Osteoblast (primary cell): ENCODE measurements around the gene CAPN5. TPM values are rescaled to one million over a fixed set of nuclear protein-coding genes. Genes with fewer than 3 reads are reported as not detected.

Source experiments
- DNase-seq: peaks from one replicate; pipeline ENCODE4 v3.0.0; 2011; ENCODE audit warnings: low spot score, mixed read lengths; ENCODE audit not compliant: insufficient read length; ENCODE audit errors: missing footprints
- H2AFZ ChIP-seq: 2 replicates; pipeline ENCODE4 v1.6.0; 2011; ENCODE audit warnings: mild to moderate bottlenecking, low read length
- H3K27ac ChIP-seq: 2 replicates; pipeline ENCODE4 v1.5.1; 2011; ENCODE audit warnings: mild to moderate bottlenecking, low read depth, low read length, moderate library complexity
- H3K27me3 ChIP-seq: 2 replicates; pipeline ENCODE4 v1.6.0; 2012; ENCODE audit warnings: mild to moderate bottlenecking, control low read depth, inconsistent platforms, low read length, moderate library complexity; ENCODE audit not compliant: insufficient read depth
- H3K36me3 ChIP-seq: 2 replicates; pipeline ENCODE4 v1.5.1; 2011; ENCODE audit warnings: mild to moderate bottlenecking, low read length, control low read depth, moderate library complexity; ENCODE audit not compliant: insufficient read depth
- H3K4me1 ChIP-seq: 2 replicates; pipeline ENCODE4 v1.5.1; 2011; ENCODE audit warnings: mild to moderate bottlenecking, low read length, control low read depth, moderate library complexity; ENCODE audit not compliant: insufficient read depth
- H3K4me2 ChIP-seq: 2 replicates; pipeline ENCODE4 v1.6.0; 2011; ENCODE audit warnings: mild to moderate bottlenecking, low read length; ENCODE audit not compliant: insufficient read depth
- H3K4me3 ChIP-seq: fragments of 200-600 bp; sonication (generic); 3 replicates; pipeline ENCODE4 v1.5.1; 2012; ENCODE audit warnings: mild to moderate bottlenecking, low read length, inconsistent platforms; ENCODE audit not compliant: insufficient read depth
- H3K79me2 ChIP-seq: 2 replicates; pipeline ENCODE4 v1.6.0; 2012; ENCODE audit warnings: mild to moderate bottlenecking, low read length, control low read depth, inconsistent platforms; ENCODE audit not compliant: insufficient read depth
- H3K9me3 ChIP-seq: 2 replicates; pipeline ENCODE4 v1.5.1; 2011; ENCODE audit warnings: low read depth, low read length, control low read depth
- H4K20me1 ChIP-seq: 2 replicates; pipeline ENCODE4 v1.6.0; 2012; ENCODE audit warnings: mild to moderate bottlenecking, low read length, control low read depth; ENCODE audit not compliant: insufficient read depth
- CTCF ChIP-seq: IDR thresholded peaks from 2 replicates; pipeline ENCODE4 v1.5.1; 2011; ENCODE audit warnings: mild to moderate bottlenecking, low read depth, low read length, moderate library complexity; ENCODE audit errors: extremely low read depth
- total RNA-seq: library from RNA; depleted of rRNA; stranded (reverse); fragments of >200 nt; gene quantifications from 2 replicates; pipeline ENCODE4 v1.2.3, GENCODE V29; 2012

Gene CAPN5
- total RNA-seq, 1 donor = 6.5 TPM

DNA sequence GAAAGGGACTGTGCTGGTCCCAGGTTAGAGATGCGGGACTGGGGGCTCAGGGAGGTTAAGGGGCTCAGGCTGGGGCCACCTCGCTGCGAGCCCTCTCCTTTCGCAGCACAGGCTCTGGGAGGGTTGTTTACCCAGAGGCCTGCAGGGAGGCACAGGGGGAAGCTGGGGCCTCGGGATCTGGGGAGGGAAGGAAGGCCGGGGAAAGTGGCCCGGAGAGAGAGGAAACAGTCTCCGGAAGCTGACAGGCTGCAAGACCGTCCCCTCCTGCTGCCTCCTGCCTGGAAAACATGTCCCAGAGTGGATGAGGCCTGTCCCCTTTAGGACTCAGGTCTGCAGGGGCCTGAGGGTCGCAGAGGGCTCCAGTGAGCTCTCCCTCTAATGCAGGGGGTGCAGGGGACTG, 106.7 kb downstream of the CAPN5 start:
- TF ChIP-seq CTCF = no peak
- Histone ChIP-seq H4K20me1 (no peaks in the 10 kb centered on the region), H3K27me3 (no peaks in the 10 kb centered on the region), H3K27ac (no peak overlapping the region), H3K4me3 (no peak overlapping the region), H3K9me3 (no peaks in the 10 kb centered on the region), H3K79me2 (no peaks in the 10 kb centered on the region), H2AFZ (no peak overlapping the region), H3K36me3 (no peaks in the 10 kb centered on the region), H3K4me2 (no peak overlapping the region), H3K4me1 (no peaks in the 10 kb centered on the region)
- no peak for DNase-seq

DNA sequence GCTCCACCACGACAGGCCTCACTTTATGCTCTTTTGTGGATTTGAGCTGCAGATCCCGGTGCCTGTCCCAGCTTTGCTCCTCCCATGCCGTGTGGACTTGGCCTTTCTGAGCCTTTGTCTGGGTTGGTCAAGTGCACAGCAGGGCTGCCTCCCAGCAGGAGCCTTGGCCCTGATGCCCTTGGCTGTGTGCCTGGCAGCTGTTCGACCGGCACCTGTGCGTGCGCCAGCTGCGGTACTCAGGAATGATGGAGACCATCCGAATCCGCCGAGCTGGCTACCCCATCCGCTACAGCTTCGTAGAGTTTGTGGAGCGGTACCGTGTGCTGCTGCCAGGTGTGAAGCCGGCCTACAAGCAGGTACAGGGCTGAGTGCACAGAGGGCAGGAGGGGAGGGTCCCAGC, 107.8 kb downstream of the CAPN5 start:
- no peaks in the 10 kb centered on the region for H3K79me2 ChIP-seq
- TF ChIP-seq CTCF = no peak
- H3K4me1 ChIP-seq = no peaks in the 10 kb centered on the region
- no peak overlapping the region for H2AFZ ChIP-seq
- DNase-seq = no peak
- H3K36me3 ChIP-seq = no peaks in the 10 kb centered on the region
- no peak overlapping the region for H3K27ac ChIP-seq
- H3K9me3 ChIP-seq = no peaks in the 10 kb centered on the region
- no peaks in the 10 kb centered on the region for H4K20me1 ChIP-seq
- H3K4me2 ChIP-seq = no peak overlapping the region
- no peaks in the 10 kb centered on the region for H3K27me3 ChIP-seq
- no peak overlapping the region for H3K4me3 ChIP-seq

- Histone ChIP-seq H3K4me3 (no peak overlapping the region), H3K27me3 (no peaks in the 10 kb centered on the region), H2AFZ (no peak overlapping the region), H3K79me2 (no peaks in the 10 kb centered on the region), H4K20me1 (no peaks in the 10 kb centered on the region), H3K4me1 (no peaks in the 10 kb centered on the region), H3K9me3 (no peaks in the 10 kb centered on the region), H3K36me3 (no peaks in the 10 kb centered on the region), H3K27ac (no peak overlapping the region), H3K4me2 (no peak overlapping the region)
- no peak for TF ChIP-seq CTCF
- DNase-seq = no peak
Measured at GRCh38 chr11:77175021-77175842, 108.5 kb downstream of the CAPN5 start.

Other genes with a start within 250 kb of the CAPN5 start
- gene ACER3, start 206.1 kb upstream of the CAPN5 start, total RNA-seq = 9.8 and 11.2 TPM in 2 replicates
- gene B3GNT6, start 32.6 kb upstream of the CAPN5 start, total RNA-seq = not detected in 2 replicates
- 0.88 TPM in 1 of 2 replicates, not detected in the other for gene OMP, start 35.9 kb downstream of the CAPN5 start, total RNA-seq
- under 0.01 TPM in 2 replicates for gene MYO7A, start 61.3 kb downstream of the CAPN5 start, total RNA-seq
- not detected in 2 replicates for gene GDPD4, start 234.7 kb downstream of the CAPN5 start, total RNA-seq